ENCODE data around the gene PTER.

The PTER gene

GRCh38 chr10:16529853-16530252, 93.0 kb downstream of the PTER start:
- H2AFZ ChIP-seq (ENCODE audit: low read length): no peak overlapping the region
- no peak overlapping the region for H3K9ac ChIP-seq (ENCODE audit: low read length)
- no peak for TF ChIP-seq EZH2 (IDR thresholded peaks at IDR 0.05; ENCODE audit: borderline replicate concordance, low read length)
- TF ChIP-seq, protein P1, sequence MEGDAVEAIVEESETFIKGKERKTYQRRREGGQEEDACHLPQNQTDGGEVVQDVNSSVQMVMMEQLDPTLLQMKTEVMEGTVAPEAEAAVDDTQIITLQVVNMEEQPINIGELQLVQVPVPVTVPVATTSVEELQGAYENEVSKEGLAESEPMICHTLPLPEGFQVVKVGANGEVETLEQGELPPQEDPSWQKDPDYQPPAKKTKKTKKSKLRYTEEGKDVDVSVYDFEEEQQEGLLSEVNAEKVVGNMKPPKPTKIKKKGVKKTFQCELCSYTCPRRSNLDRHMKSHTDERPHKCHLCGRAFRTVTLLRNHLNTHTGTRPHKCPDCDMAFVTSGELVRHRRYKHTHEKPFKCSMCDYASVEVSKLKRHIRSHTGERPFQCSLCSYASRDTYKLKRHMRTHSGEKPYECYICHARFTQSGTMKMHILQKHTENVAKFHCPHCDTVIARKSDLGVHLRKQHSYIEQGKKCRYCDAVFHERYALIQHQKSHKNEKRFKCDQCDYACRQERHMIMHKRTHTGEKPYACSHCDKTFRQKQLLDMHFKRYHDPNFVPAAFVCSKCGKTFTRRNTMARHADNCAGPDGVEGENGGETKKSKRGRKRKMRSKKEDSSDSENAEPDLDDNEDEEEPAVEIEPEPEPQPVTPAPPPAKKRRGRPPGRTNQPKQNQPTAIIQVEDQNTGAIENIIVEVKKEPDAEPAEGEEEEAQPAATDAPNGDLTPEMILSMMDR (IDR thresholded peaks at IDR 0.05; ENCODE audit: low read length): no peak
- no peaks in the 10 kb centered on the region for H3K4me1 ChIP-seq (ENCODE audit: insufficient read depth, low read length, severe bottlenecking)
- H3K27ac ChIP-seq (ENCODE audit: low read depth, low read length, poor library complexity, severe bottlenecking): no peak overlapping the region
- H3K9me2 ChIP-seq (ENCODE audit: low read depth, low read length): no peaks in the 10 kb centered on the region
- H3K27me3 ChIP-seq (ENCODE audit: insufficient read depth, low read length): no peaks in the 10 kb centered on the region
- H3K4me3 ChIP-seq (ENCODE audit: low read depth, low read length, poor library complexity, severe bottlenecking): no peak overlapping the region
- no peaks in the 10 kb centered on the region for H3F3A ChIP-seq (ENCODE audit: insufficient read depth, low read length)
- no peaks in the 10 kb centered on the region for H3K36me3 ChIP-seq (ENCODE audit: insufficient read depth, low read length)
- H3K9me3 ChIP-seq (ENCODE audit: low read length): no peaks in the 10 kb centered on the region
- no peak overlapping the region for H3K4me2 ChIP-seq (ENCODE audit: low read length)
- no peaks in the 10 kb centered on the region for H4K20me1 ChIP-seq (ENCODE audit: insufficient read depth, low read length)
- no peaks in the 10 kb centered on the region for H3K79me2 ChIP-seq (ENCODE audit: insufficient read depth, low read length)

- no peaks in the 10 kb centered on the region for H3K9me3 ChIP-seq (ENCODE audit: low read length)
- H3K27me3 ChIP-seq (ENCODE audit: insufficient read depth, low read length): no peaks in the 10 kb centered on the region
- no peaks in the 10 kb centered on the region for H3K4me1 ChIP-seq (ENCODE audit: insufficient read depth, low read length, severe bottlenecking)
- H3K9me2 ChIP-seq (ENCODE audit: low read depth, low read length): no peaks in the 10 kb centered on the region
- no peak overlapping the region for H3K4me3 ChIP-seq (ENCODE audit: low read depth, low read length, poor library complexity, severe bottlenecking)
- H3K9ac ChIP-seq (ENCODE audit: low read length): no peak overlapping the region
- H2AFZ ChIP-seq (ENCODE audit: low read length): no peak overlapping the region
- no peaks in the 10 kb centered on the region for H3F3A ChIP-seq (ENCODE audit: insufficient read depth, low read length)
- H3K79me2 ChIP-seq (ENCODE audit: insufficient read depth, low read length): no peaks in the 10 kb centered on the region
- TF ChIP-seq EZH2 (IDR thresholded peaks at IDR 0.05; ENCODE audit: borderline replicate concordance, low read length): no peak
- H3K27ac ChIP-seq (ENCODE audit: low read depth, low read length, poor library complexity, severe bottlenecking): no peak overlapping the region
- no peaks in the 10 kb centered on the region for H4K20me1 ChIP-seq (ENCODE audit: insufficient read depth, low read length)
- no peak overlapping the region for H3K4me2 ChIP-seq (ENCODE audit: low read length)
- no peaks in the 10 kb centered on the region for H3K36me3 ChIP-seq (ENCODE audit: insufficient read depth, low read length)
These were observed 99.3 kb downstream of the PTER start for GRCh38 chr10:16536155-16536554.

- Histone ChIP-seq H3K9me3 (ENCODE audit: low read length) (no peaks in the 10 kb centered on the region), H3K4me1 (ENCODE audit: insufficient read depth, low read length, severe bottlenecking) (no peaks in the 10 kb centered on the region), H3F3A (ENCODE audit: insufficient read depth, low read length) (no peaks in the 10 kb centered on the region), H3K4me3 (ENCODE audit: low read depth, low read length, poor library complexity, severe bottlenecking) (no peak overlapping the region), H3K36me3 (ENCODE audit: insufficient read depth, low read length) (no peaks in the 10 kb centered on the region), H3K9ac (ENCODE audit: low read length) (no peak overlapping the region), H3K27me3 (ENCODE audit: insufficient read depth, low read length) (no peaks in the 10 kb centered on the region), H3K27ac (ENCODE audit: low read depth, low read length, poor library complexity, severe bottlenecking) (no peak overlapping the region), H4K20me1 (ENCODE audit: insufficient read depth, low read length) (no peaks in the 10 kb centered on the region), H3K9me2 (ENCODE audit: low read depth, low read length) (no peaks in the 10 kb centered on the region), H3K4me2 (ENCODE audit: low read length) (no peak overlapping the region), H2AFZ (ENCODE audit: low read length) (no peak overlapping the region), H3K79me2 (ENCODE audit: insufficient read depth, low read length) (no peaks in the 10 kb centered on the region)
- TF ChIP-seq EZH2 (IDR thresholded peaks at IDR 0.05; ENCODE audit: borderline replicate concordance, low read length): no peak
- TF ChIP-seq, protein P1 (IDR thresholded peaks at IDR 0.05; ENCODE audit: low read length): no peak
These were observed 107.3 kb downstream of the PTER start for GRCh38 chr10:16544099-16544498.

GRCh38 chr10:16544591-16544990, 107.8 kb downstream of the PTER start:
- H3K4me2 ChIP-seq (ENCODE audit: low read length): no peak overlapping the region
- no peaks in the 10 kb centered on the region for H3K9me3 ChIP-seq (ENCODE audit: low read length)
- no peaks in the 10 kb centered on the region; the same call in 1 of the 2 replicates for H3K27me3 ChIP-seq (ENCODE audit: insufficient read depth, low read length)
- no peak overlapping the region for H2AFZ ChIP-seq (ENCODE audit: low read length)
- no peaks in the 10 kb centered on the region for H3K4me1 ChIP-seq (ENCODE audit: insufficient read depth, low read length, severe bottlenecking)
- no peaks in the 10 kb centered on the region for H3K79me2 ChIP-seq (ENCODE audit: insufficient read depth, low read length)
- H3K9ac ChIP-seq (ENCODE audit: low read length): no peak overlapping the region
- no peak overlapping the region for H3K4me3 ChIP-seq (ENCODE audit: low read depth, low read length, poor library complexity, severe bottlenecking)
- H3K9me2 ChIP-seq (ENCODE audit: low read depth, low read length): no peaks in the 10 kb centered on the region
- no peak overlapping the region for H3K27ac ChIP-seq (ENCODE audit: low read depth, low read length, poor library complexity, severe bottlenecking)
- no peaks in the 10 kb centered on the region for H4K20me1 ChIP-seq (ENCODE audit: insufficient read depth, low read length)
- no peaks in the 10 kb centered on the region for H3K36me3 ChIP-seq (ENCODE audit: insufficient read depth, low read length)
- no peak for TF ChIP-seq EZH2 (IDR thresholded peaks at IDR 0.05; ENCODE audit: borderline replicate concordance, low read length)
- TF ChIP-seq, protein P1 (IDR thresholded peaks at IDR 0.05; ENCODE audit: low read length): no peak
- H3F3A ChIP-seq (ENCODE audit: insufficient read depth, low read length): no peaks in the 10 kb centered on the region
